Hematopoietic multipotent progenitor cell treated with erythropoietin and hydrocortisone succinate and interleukin-3 and kit ligand, for 15 days (in vitro differentiated cells): ENCODE data around the gene ARMC8.
"Not testable (repeated sequence)": the region's sequence is repeated elsewhere in the genome, so short reads cannot be mapped to it uniquely, and the experiment has no call there.

Experiments used
- DNase-seq: peaks from one replicate; pipeline ENCODE4 v3.0.0-alpha.2; 2015; ENCODE audit warnings: low spot score

The ARMC8 gene

GRCh38 chr3:138187296-138188012, at the start of gene ARMC8:
ARMC8 (plus strand) TSS chr3:138187301; CDS start chr3:138187555, 254 bp downstream.
- no peak for DNase-seq

GRCh38 chr3:138137861-138138260, 49.2 kb upstream of the ARMC8 start:
- no peak for DNase-seq

- no peak for DNase-seq
Observed at GRCh38 chr3:138139691-138140090, 47.4 kb upstream of the ARMC8 start.

GRCh38 chr3:138140940-138141339, 46.2 kb upstream of the ARMC8 start:
- DNase-seq: no peak

- not testable (repeated sequence) for DNase-seq
Observed at GRCh38 chr3:138142181-138142580, 44.9 kb upstream of the ARMC8 start.

GRCh38 chr3:138148503-138148902, 38.6 kb upstream of the ARMC8 start:
- DNase-seq: no peak

- DNase-seq: no peak
Observed at GRCh38 chr3:138154534-138154933, 32.6 kb upstream of the ARMC8 start.

- no peak for DNase-seq
Observed at GRCh38 chr3:138157743-138158142, 29.4 kb upstream of the ARMC8 start.

GRCh38 chr3:138165061-138165460, 22.0 kb upstream of the ARMC8 start:
- DNase-seq: no peak

GRCh38 chr3:138172625-138173024, 14.5 kb upstream of the ARMC8 start:
- no peak for DNase-seq

GRCh38 chr3:138173769-138174420, 13.2 kb upstream of the ARMC8 start:
- DNase-seq: peak; percentile 25

- peak; percentile 88 for DNase-seq
Observed at GRCh38 chr3:138174421-138175131, 12.5 kb upstream of the ARMC8 start, which contains the start of gene DBR1. DBR1 (minus strand) TSS chr3:138174921; CDS start chr3:138174795, 126 bp downstream.

GRCh38 chr3:138180375-138181029, 6.6 kb upstream of the ARMC8 start:
- peak; percentile 73 for DNase-seq

GRCh38 chr3:138184994-138185393, 2.1 kb upstream of the ARMC8 start:
- no peak for DNase-seq

- peak; percentile 45 for DNase-seq
Observed at GRCh38 chr3:138186221-138186620, 880 bp upstream of the ARMC8 start.

- peak; percentile 94 for DNase-seq
Observed at GRCh38 chr3:138186803-138187295, 252 bp upstream of the ARMC8 start.

- peak; percentile 79 for DNase-seq
Observed at GRCh38 chr3:138188013-138188730, 1.1 kb downstream of the ARMC8 start.

- DNase-seq: no peak
Observed at GRCh38 chr3:138195481-138195880, 8.4 kb downstream of the ARMC8 start.

- DNase-seq: no peak
Observed at GRCh38 chr3:138196023-138196422, 8.9 kb downstream of the ARMC8 start.

- DNase-seq: peak; percentile 50
Observed at GRCh38 chr3:138197058-138197457, 10.0 kb downstream of the ARMC8 start.

- no peak for DNase-seq
Observed at GRCh38 chr3:138197524-138197923, 10.4 kb downstream of the ARMC8 start.
